ENCODE data around the gene KIFAP3.
"Not testable (repeated sequence)": the region's sequence is repeated elsewhere in the genome, so short reads cannot be mapped to it uniquely, and the experiment has no call there.

KIFAP3 gene

GRCh38 chr1:170012920-170013319 is 61.6 kb downstream of the KIFAP3 start:
- Histone ChIP-seq H3K4me1 (ENCODE audit: control insufficient read depth, low read length) (no peaks in the 10 kb centered on the region), H3K79me2 (ENCODE audit: control insufficient read depth, low read length) (no peaks in the 10 kb centered on the region), H3F3A (ENCODE audit: control insufficient read depth, insufficient read depth) (no peaks in the 10 kb centered on the region), H3K9me3 (ENCODE audit: control insufficient read depth, insufficient read depth, low read length) (no peaks in the 10 kb centered on the region), H3K36me3 (ENCODE audit: control insufficient read depth, low read length) (no peaks in the 10 kb centered on the region), H3K9me2 (replicated peaks; ENCODE audit: control insufficient read depth, low read length) (no peaks in the 10 kb centered on the region), H3K4me3 (ENCODE audit: low read length) (no peak overlapping the region), H3K27me3 (ENCODE audit: control insufficient read depth, low read length) (no peaks in the 10 kb centered on the region), H3K27ac (ENCODE audit: low read depth, low read length) (no peak overlapping the region), H4K20me1 (ENCODE audit: control insufficient read depth, insufficient read depth, low read depth, low read length) (no peaks in the 10 kb centered on the region), H3K4me2 (ENCODE audit: low read length) (no peak overlapping the region)
- no peak for TF ChIP-seq EZH2phosphoT487 (IDR thresholded peaks at IDR 0.05; ENCODE audit: borderline replicate concordance, low read length)
- no peak for TF ChIP-seq CTCF (IDR thresholded peaks at IDR 0.05; ENCODE audit: low read depth, low read length, poor library complexity, severe bottlenecking)

- no peaks in the 10 kb centered on the region for H3K36me3 ChIP-seq (ENCODE audit: control insufficient read depth, low read length)
- no peaks in the 10 kb centered on the region for H3K4me1 ChIP-seq (ENCODE audit: control insufficient read depth, low read length)
- no peaks in the 10 kb centered on the region for H3K27me3 ChIP-seq (ENCODE audit: control insufficient read depth, low read length)
- H3K27ac ChIP-seq (ENCODE audit: low read depth, low read length), result no peak overlapping the region
- H3K4me3 ChIP-seq (ENCODE audit: low read length), result no peak overlapping the region
- no peaks in the 10 kb centered on the region for H3K79me2 ChIP-seq (ENCODE audit: control insufficient read depth, low read length)
- no peaks in the 10 kb centered on the region for H3K9me2 ChIP-seq (replicated peaks; ENCODE audit: control insufficient read depth, low read length)
- H3K4me2 ChIP-seq (ENCODE audit: low read length), result no peak overlapping the region
- no peaks in the 10 kb centered on the region for H4K20me1 ChIP-seq (ENCODE audit: control insufficient read depth, insufficient read depth, low read depth, low read length)
- TF ChIP-seq EZH2phosphoT487 (IDR thresholded peaks at IDR 0.05; ENCODE audit: borderline replicate concordance, low read length), result no peak
- TF ChIP-seq CTCF (IDR thresholded peaks at IDR 0.05; ENCODE audit: low read depth, low read length, poor library complexity, severe bottlenecking), result peak; percentile 45
- H3K9me3 ChIP-seq (ENCODE audit: control insufficient read depth, insufficient read depth, low read length), result no peaks in the 10 kb centered on the region
- H3F3A ChIP-seq (ENCODE audit: control insufficient read depth, insufficient read depth), result no peaks in the 10 kb centered on the region
Measured at GRCh38 chr1:170010443-170010842, 64.1 kb downstream of the KIFAP3 start.

GRCh38 chr1:170009551-170009950 is 64.9 kb downstream of the KIFAP3 start:
- Histone ChIP-seq H3K27me3 (ENCODE audit: control insufficient read depth, low read length) (no peaks in the 10 kb centered on the region), H3K36me3 (ENCODE audit: control insufficient read depth, low read length) (no peaks in the 10 kb centered on the region), H3F3A (ENCODE audit: control insufficient read depth, insufficient read depth) (no peaks in the 10 kb centered on the region), H3K9me2 (replicated peaks; ENCODE audit: control insufficient read depth, low read length) (no peaks in the 10 kb centered on the region), H3K4me1 (ENCODE audit: control insufficient read depth, low read length) (no peaks in the 10 kb centered on the region), H3K27ac (ENCODE audit: low read depth, low read length) (no peak overlapping the region), H3K79me2 (ENCODE audit: control insufficient read depth, low read length) (no peaks in the 10 kb centered on the region), H3K9me3 (ENCODE audit: control insufficient read depth, insufficient read depth, low read length) (no peaks in the 10 kb centered on the region), H3K4me2 (ENCODE audit: low read length) (no peak overlapping the region), H4K20me1 (ENCODE audit: control insufficient read depth, insufficient read depth, low read depth, low read length) (no peaks in the 10 kb centered on the region), H3K4me3 (ENCODE audit: low read length) (no peak overlapping the region)
- TF ChIP-seq CTCF (IDR thresholded peaks at IDR 0.05; ENCODE audit: low read depth, low read length, poor library complexity, severe bottlenecking) (no peak), EZH2phosphoT487 (IDR thresholded peaks at IDR 0.05; ENCODE audit: borderline replicate concordance, low read length) (no peak)

- not testable (repeated sequence) for H3K9me2 ChIP-seq (replicated peaks; ENCODE audit: control insufficient read depth, low read length); H3K9me3 ChIP-seq (ENCODE audit: control insufficient read depth, insufficient read depth, low read length); H3F3A ChIP-seq (ENCODE audit: control insufficient read depth, insufficient read depth); H3K27ac ChIP-seq (ENCODE audit: low read depth, low read length); H3K4me3 ChIP-seq (ENCODE audit: low read length); H3K4me1 ChIP-seq (ENCODE audit: control insufficient read depth, low read length); H3K4me2 ChIP-seq (ENCODE audit: low read length); H4K20me1 ChIP-seq (ENCODE audit: control insufficient read depth, insufficient read depth, low read depth, low read length); H3K27me3 ChIP-seq (ENCODE audit: control insufficient read depth, low read length); H3K79me2 ChIP-seq (ENCODE audit: control insufficient read depth, low read length); H3K36me3 ChIP-seq (ENCODE audit: control insufficient read depth, low read length)
Measured at GRCh38 chr1:170008745-170009144, 65.8 kb downstream of the KIFAP3 start.

GRCh38 chr1:170003270-170003835 is 71.1 kb downstream of the KIFAP3 start:
- H4K20me1 ChIP-seq (ENCODE audit: control insufficient read depth, insufficient read depth, low read depth, low read length); H3K4me1 ChIP-seq (ENCODE audit: control insufficient read depth, low read length); H3K9me3 ChIP-seq (ENCODE audit: control insufficient read depth, insufficient read depth, low read length); H3F3A ChIP-seq (ENCODE audit: control insufficient read depth, insufficient read depth); H3K27me3 ChIP-seq (ENCODE audit: control insufficient read depth, low read length); H3K27ac ChIP-seq (ENCODE audit: low read depth, low read length); H3K9me2 ChIP-seq (replicated peaks; ENCODE audit: control insufficient read depth, low read length); H3K79me2 ChIP-seq (ENCODE audit: control insufficient read depth, low read length); H3K4me2 ChIP-seq (ENCODE audit: low read length); H3K4me3 ChIP-seq (ENCODE audit: low read length); H3K36me3 ChIP-seq (ENCODE audit: control insufficient read depth, low read length): not testable (repeated sequence)
